NCI-H774 (cell line): ENCODE results near the gene NELL2.
"Not testable (repeated sequence)": the region's sequence is repeated elsewhere in the genome, so short reads cannot be mapped to it uniquely, and the experiment has no call there.

ENCODE experiments used
- DNase-seq: peaks from one replicate; lab custom pipeline; 2025; lab: John Stamatoyannopoulos, UW

Gene NELL2

DNA sequence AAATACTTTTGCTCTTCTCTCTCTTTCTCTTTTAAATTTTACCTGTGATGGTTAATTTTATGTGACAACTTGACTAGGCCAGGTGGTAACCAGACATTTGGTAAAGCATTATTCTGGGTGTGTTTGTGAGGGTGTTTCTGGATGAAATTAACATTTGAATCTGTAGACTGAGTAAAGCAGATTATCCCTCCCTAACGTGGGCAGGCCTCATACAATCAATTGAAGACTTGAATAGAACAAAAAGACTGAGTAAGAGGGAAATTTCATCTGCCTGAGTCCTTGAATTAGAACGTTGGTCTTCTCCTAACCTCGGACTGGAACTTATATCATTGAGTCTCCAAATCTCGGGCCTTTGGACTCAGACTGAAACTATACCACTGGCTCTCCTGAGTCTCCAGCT lies 182.1 kb downstream of the NELL2 start:
- DNase-seq: no peak

- no peak for DNase-seq
These were observed 186.5 kb downstream of the NELL2 start for GRCh38 chr12:44689587-44689986.

- not testable (repeated sequence) for DNase-seq
These were observed 189.2 kb downstream of the NELL2 start for GRCh38 chr12:44686821-44687432.

- DNase-seq: no peak
These were observed 198.4 kb downstream of the NELL2 start for GRCh38 chr12:44677724-44678123.

DNA sequence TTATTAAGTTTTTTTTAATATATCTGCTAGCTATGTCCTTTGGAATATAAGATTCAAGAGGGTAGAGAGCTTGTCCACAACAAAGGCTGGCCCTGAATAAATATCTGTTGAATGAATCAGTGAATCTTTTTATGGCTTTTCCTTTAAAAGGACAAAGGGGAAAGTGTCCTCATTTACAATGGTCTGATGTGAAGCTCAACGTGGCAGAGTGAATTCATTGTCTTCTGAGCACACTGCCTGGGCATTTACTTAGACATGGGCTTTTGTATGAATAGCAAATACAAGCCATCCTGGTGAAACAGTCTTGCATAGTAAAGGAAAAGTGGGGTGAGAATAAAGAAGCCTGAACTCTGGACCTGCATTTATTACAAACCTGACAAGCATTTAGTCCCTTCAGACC lies 201.2 kb downstream of the NELL2 start:
- no peak for DNase-seq

DNA sequence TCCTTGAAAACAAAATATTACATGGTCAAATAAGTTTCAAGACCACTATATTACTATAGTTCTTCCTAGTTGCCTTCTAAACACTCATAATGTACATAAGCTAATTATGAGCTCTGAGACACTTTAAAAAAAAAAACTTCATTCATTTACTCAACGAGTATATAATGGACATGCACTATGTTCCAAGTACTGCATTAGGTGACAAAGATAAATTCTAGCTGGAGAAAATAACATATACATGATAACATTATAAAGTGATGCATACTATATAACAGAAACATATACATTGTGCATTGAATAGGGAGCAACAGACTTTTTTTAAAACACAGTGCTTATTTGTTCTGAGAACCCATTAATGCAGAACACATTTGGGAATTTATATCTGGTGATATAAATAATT lies 202.3 kb downstream of the NELL2 start:
- DNase-seq: no peak

GRCh38 chr12:44672042-44672441 lies 204.1 kb downstream of the NELL2 start:
- DNase-seq: no peak

DNA sequence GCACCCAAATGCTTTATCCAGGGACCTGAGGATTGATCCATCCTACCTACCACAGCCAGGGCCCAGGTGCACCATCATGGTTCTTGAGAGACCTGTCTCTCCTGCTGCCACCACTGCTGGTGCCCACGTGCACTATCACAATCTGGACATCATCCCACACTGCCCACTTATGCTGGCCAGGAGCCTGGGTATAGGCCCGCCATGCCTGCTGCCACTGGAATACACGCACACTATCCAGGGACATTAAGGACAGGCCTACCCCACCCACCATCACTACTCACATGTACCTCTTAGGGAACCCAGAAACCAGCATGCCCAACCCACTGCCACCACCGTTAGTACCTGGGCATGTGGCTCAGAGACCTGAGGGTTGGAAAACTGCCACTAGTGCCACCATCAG lies 207.7 kb downstream of the NELL2 start:
- DNase-seq: no peak

- DNase-seq: no peak
These were observed 208.7 kb downstream of the NELL2 start for GRCh38 chr12:44667461-44667860.

GRCh38 chr12:44663291-44663690 lies 212.8 kb downstream of the NELL2 start:
- DNase-seq: no peak

GRCh38 chr12:44655846-44656245 lies 220.3 kb downstream of the NELL2 start:
- DNase-seq: no peak

DNA sequence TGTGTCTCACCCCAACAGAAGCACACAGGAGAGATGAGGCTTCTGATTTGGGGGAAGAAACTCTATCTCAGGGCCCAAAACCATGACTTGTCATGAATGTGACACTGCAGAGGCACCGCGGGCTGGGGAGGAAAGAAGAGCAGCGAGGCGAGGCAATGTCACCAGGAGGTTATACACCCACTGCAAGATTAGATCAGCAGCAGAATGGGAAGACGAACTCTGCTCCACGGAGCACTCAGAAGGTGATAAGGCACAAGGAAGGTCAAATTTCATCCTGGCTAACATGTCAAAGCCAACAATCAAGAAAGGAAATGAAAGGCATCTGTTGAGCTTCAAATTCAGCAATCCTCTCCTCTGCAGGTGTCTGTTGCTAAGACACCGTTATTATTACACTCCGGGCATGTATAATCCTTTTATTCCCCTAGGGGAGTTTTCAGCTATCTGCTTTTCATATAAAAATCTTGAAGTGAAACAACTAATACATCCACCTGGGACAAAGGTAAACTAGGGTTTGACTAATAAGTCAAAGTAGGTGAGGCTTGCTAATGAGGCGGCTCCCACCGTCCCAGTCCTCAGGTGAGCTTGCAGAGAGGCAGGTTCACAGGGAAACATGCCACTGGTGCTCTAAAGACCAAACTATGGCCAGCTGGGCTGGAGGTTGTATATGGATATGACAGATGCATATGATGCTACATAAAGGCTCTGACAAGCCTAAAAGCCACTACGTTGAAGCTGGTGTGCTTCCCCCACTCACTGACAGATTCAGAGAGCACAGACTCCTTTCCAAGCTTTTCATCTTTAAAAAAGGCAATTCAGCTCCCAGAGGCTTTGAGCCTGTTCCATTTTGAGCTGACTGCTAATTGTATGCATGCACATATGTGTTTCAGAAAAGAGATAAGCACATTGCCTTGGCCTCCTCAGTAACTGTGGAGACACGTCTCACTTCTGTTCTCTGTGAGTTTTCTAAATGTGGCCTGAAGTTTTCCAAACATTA lies 221.2 kb downstream of the NELL2 start:
- DNase-seq: no peak

DNA sequence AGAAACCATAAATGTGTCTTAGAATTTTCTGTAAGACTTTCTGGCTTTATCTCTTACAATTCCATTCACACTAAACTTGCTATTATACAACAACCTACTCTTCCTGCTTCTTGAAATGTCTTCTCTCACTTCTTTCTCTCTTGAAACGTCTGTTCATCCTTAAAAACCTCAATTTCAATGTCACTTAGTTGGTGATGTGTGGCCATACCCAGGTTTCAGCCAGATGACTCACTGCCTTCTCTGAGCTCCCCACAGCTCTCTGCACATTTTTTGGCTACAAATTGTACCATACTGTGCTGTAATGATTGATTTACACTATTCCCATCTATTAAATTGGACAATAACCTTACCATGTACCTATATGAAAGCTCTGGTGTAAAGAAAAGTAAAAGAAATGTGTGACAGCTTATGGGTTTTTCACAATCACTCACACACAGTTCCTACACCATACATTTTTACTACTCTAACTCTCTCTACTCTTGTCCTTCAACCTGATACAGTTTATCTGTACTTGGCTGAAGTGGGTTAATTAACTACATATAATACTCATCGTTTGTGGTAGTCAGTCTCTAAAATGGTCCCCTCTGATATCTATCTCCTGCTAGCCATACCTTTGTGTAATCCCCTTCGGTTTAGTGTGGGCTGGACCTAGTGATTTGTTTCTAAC lies 222.1 kb downstream of the NELL2 start:
- DNase-seq: no peak

DNA sequence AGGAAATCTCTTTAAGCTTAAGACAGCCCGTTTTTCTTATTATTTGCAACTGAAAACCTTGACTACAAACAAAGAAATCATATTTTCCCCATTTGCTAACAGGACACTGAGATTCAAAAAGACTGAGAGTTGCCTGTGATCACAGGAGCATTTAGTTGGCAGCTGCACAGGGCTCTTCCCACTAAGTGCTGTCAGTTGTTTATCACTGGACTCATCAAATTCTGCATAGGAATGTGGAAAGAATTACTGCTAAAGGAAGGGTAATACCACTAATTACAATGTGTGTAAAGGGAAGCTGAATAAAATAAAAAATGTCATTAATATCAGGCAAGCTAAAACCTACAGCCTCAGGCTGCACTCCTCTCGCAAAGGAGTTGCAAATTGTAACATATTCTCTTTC lies 226.4 kb downstream of the NELL2 start:
- no peak for DNase-seq

GRCh38 chr12:44647917-44648690 lies 228.0 kb downstream of the NELL2 start:
- no peak for DNase-seq

DNA sequence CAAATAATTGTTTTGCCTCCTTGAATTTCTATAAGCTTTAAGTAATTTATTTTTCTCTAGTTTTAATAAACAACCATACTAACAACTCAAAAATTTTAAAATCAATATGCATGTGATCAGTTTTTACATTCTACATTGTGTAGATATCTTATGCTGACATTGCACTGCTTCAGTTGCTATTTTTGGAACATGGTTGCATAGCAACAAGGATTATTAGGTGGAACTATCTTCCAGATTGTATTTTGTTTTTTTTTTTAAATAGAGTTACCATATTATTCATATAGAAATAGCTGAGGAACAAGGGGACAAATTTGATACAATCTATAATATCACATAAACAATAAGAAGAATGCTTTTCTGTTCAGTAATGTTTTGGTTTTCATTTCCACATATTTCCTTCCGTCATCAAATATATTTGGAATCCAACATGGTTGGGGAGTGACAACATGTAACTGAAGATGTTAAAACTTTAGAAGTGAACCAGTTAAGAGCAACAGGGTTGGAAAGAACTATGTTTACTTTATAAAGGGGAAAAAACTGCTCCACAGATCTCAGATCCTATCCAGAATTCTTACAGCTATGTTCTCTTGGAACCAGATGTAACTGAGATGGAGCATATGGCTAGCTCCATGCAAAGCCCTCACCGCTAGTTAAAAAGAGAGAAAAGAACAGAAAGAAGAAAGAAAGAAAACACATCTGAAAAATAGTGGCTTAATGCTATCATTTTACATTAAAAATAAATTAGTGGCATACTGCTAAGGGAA lies 235.5 kb downstream of the NELL2 start:
- no peak for DNase-seq

DNA sequence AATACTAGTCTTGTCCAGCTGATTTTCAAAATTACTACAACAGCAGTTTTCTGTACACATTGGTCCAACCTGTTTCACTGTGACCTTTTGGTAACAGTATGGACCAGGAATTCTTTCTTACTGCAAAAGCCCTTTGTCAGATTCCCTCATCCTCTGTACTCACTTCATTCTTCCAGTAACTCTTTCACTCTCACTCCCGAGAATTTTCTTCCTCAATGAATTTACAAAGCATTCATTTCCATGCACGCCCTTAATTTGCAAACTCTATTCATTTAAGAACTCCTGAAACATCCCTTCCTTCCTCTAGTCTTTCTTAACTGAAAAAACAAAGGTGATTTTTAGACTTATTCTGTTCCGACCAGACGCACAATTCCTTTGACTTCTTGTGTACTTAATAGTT lies 238.2 kb downstream of the NELL2 start:
- no peak for DNase-seq

DNA sequence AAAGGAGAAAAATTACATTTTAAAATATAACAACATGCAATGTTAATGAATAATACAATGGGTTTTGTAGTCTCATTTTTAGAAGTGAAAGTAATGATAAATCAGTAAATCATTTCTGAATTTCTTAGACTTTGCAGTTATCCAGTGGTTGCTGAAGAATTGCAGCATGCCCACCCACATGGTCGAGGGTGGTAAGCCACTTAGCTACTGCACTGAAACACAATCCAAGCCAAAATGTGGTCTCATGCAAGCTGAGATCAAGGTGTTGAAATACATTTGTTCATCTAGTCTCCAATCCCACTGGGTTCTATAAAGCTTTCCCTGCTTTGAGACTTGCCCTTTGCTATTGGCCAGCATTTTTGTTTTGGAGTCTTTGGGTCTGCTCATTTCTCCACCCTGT lies 247.9 kb downstream of the NELL2 start:
- DNase-seq: no peak

GRCh38 chr12:44627387-44628166 lies 248.5 kb downstream of the NELL2 start:
- no peak for DNase-seq

DNA sequence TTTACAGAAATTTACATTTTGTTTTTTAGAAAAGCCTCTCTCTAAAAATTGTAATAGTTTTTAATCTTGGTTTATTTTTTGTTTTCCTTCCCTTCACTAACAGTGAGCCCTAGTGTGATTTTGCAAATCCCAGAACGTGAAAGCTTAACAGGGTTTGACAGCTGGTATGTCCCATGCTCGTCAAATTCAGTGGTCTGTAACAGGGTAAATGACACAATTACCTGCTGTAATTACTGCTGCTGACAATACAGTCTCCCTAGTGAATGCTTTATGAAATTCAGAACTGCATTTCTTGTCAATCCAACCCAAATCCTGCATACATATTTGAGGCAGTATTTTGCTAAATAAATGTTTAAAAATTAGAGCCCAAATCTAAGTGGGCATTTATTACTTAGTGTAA lies 249.2 kb downstream of the NELL2 start:
- no peak for DNase-seq

DNA sequence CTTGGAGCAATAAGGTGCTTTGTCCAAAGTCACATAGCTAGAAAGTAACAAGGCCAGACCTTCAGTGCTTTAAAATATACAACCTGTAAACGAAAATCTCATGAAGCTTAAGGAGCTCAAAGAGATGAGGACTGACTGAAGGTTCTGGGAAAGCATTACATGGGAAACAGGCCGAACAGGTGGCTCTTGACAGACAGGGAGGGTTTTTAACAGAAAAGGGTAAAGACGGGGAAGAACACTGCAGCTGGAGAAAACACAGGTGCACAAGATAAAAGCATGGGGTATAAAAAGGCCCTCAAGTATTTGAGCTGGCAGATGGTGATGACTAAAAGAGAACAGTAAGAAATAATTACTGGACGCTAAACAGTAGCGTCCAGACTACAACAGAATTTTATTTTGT lies 257.2 kb downstream of the NELL2 start:
- DNase-seq: peak; percentile 33
